ENCODE measurements around the gene AKR1C8.
"Not testable (repeated sequence)": the region's sequence is repeated elsewhere in the genome, so short reads cannot be mapped to it uniquely, and the experiment has no call there.

AKR1C8 gene

DNA sequence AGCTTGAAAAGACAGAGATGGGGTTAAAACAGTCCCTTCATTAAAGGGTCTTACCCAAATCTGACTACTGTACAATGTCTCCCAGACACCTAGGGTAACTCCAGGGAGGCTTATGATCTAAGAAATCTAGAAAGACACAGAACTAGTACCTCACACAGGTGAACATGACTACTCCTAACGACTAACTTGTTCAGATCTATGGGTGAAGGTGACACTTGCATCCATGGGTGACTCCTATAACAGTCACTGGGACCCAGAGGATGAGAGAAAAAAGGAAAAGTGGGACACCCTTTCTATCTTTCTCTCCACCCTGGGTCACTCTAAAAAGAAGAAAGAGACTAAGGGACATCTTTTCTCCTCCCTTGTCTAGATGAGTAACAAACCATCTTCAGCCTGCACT, 19.2 kb downstream of the AKR1C8 start:
- DNase-seq (ENCODE audit: low read depth), result no peak

DNA sequence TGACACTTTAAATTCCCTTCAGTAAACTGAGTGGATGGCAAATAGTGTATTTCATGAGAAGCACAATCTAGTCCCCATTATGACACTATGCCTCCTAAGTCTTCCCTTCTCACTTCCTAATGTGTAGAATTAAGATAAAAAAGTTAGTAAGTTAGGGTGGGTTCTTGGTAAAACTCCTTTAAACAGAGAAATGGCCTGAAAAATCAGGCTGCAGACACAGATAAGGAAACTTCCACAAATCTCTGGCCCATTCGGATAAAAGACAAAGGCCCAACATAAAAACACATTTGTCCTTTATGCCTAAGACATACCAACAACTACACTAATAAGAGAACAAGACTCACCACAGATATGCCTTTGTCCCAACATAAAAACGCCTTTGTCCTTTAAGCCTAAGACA, 21.5 kb downstream of the AKR1C8 start:
- no peak for DNase-seq (ENCODE audit: low read depth)

DNA sequence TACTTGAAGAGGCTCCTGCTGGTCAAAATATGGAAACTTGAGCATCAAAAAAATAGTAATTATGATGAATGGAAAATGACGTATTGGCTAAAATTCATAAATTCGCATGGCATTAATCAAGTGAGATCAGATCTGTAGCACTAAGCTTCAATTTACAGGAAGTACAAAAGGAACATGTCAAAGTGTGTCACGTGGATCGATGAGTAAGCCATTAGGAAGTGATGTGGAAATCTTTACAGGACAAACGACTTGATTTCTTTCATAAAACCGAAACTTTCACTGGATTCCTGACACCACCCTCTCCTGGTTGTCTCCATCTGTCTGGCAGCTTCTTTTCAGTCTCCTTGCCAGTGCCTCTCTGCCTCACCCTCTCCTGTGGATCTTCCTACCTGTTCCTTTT, 25.8 kb downstream of the AKR1C8 start:
- DNase-seq (ENCODE audit: low read depth), result no peak

DNA sequence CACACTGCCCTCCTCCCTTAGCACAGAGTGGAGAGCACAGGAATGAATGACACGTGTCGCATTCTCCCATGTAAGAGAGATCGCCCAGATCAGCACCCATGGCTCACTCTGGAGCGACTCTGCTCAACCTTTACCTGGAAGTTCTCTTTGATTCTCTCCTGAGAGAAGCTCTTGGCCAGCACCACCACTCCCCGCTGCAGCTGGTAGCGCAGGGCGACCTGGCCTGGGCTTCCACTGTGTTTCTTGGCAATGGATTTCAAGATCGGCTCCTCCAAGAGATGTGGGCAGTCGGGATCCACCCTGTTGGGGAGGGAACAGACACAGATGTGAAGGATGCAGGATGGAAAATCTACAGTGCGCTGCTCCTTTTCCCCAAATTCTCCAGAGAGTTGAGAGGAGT, 27.4 kb downstream of the AKR1C8 start:
- no peak for DNase-seq (ENCODE audit: low read depth)

DNA sequence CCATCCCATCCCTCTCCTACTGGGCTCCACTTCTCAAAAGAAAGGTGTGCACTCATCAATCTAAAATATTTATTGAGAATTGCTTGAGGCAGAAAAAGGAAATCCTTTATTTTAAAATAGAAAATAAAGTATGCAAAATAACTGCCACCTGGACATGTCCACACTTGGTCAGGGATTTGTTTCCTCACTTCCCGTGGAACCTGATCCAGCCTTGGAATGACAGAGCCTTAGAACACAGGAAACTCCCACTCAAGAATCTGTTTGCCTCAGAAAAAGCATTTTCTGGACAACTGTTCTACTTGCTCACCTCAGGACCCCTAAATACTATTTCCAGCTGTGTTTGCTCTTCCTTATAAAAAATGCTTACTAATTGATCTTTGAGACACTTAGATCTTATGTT, 29.0 kb downstream of the AKR1C8 start:
- DNase-seq (ENCODE audit: low read depth), result no peak

DNA sequence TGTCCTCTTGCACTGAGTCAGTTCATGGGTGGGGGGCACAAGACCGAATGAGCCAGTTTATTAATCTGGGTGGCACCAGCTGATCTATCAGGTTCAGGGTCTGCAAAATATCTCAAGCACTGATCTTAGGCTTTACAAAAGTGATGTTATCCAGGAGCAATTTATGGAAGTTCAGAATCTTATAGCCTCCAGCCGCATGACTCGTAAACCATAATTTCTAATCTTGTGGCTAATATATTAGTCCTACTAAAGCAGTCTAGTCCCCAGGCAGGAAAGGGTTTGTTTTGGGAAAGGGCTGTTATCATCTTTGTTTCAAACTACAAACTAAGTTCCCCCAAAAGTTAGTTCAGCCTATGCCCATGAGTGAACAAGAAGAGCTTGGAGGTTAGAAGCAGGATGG, 33.9 kb downstream of the AKR1C8 start:
- no peak for DNase-seq (ENCODE audit: low read depth)

DNA sequence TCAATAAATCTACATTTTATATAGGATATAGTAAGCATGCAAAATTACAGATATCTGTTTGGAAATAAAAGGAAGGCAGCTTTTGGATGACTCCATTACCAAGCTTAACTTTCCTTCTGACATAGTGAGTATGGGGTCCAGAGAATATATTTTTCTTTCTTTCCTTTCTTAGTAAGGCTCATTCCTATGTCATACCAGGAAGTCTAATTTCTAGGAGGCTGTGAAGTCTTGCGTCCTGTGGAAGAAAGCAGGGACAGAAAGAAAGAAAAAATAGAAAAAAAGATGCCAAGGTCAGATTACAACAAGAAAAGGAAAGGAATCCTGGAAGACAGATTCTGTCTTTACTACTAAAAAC, 36.3 kb downstream of the AKR1C8 start:
- no peak for DNase-seq (ENCODE audit: low read depth)

DNA sequence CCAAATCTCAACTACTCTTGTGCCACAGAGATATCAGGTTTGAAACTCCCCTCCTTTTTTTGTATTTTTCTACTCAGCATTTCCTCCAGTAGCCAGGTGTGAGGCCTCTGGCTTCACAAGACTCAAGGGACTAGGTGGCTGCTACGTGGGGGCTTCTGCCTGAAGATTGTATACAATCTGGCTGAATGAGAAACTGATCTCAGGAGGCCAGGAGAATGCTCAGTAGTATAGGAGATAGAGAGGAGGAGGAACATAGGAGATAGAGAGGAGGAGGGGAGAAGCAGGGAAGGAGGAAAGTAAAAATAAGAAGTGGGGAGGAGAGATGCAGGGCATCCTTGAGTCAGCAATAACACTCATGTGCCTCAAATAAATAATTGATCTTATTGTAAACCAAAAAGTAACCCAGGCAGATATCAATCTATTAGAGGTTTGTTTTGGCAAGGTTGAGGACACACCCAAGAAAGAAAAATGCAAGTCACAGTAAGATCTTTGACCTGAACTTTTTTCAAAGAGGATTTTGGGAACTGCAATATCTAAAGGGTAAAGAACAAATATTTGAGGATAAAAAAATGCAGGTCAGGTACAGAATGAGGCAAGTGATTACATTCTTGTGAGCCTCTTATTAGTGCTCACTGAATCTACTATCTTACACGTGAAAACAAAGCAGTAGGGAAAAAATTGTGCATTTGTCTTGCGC, 36.8 kb downstream of the AKR1C8 start:
- no peak for DNase-seq (ENCODE audit: low read depth)

DNA sequence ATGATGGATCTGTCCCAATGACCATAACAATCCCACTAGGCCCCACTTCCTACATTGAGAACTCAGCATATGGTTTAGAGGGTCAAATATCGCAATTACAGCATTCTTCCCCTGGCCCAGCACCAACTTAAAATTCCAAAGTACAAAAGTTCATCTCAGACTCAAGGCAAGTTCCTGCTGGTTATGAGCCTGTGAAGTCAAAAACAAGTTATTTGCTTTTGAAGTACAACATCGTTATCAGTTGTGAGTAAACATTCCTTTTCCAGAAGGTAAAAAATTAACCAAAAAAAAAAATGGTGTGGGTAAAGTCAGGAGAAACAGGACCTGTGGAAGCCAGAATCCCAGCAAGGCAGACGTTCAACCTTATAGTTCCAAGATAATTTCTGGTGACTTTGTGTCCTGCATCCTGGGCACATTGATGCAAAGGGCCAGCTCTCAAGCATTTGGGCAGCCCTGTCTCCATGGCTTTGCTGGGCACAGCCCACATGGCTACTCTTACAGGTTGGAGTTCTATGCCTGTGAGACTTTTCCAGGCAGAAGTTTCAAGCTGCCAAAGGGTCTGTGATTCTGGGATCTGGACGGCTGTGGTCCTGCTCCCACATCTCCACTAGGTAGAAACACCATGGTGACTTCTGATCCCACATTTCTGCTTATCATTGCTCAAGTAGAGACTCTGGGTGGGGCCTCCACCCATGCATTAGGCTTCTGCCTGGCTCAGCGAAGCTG, 37.5 kb downstream of the AKR1C8 start:
- DNase-seq (ENCODE audit: low read depth), result no peak

DNA sequence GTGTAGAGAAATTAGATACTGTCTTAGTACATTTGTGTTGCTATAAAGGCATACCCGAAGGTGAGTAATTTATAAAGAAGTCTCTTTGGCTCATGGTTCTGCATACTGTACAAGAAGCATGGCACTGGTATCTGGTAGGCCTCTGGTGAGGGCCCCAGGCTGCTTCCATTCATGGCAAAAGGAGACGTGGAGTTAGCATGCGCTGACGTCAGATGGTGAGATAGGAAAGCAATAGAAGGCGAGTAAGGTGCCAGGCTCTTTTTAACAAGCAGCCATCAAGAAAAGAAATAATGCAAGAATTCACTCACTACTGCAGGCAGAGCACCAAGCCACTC, 38.1 kb downstream of the AKR1C8 start:
- DNase-seq (ENCODE audit: low read depth), result no peak

DNA sequence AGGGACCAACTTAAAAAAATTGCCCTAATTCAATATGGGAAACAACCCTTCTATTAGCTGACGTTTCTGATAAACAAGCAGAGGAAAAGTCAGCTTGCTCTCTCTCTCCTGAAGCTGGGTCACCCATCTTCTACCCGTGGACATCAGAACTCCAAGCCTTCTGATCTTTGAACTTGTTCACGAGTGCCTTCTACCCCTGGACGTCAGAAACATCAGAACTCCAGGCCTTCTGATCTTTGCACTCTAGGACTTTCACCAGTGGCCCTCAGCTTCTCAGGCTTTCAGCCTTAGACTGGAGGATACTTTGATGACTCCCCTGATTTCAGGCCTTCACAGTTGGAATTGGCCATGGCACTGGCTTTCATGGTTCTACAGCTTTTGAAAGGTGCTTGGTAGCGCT, 41.8 kb downstream of the AKR1C8 start:
- DNase-seq (ENCODE audit: low read depth), result no peak

DNA sequence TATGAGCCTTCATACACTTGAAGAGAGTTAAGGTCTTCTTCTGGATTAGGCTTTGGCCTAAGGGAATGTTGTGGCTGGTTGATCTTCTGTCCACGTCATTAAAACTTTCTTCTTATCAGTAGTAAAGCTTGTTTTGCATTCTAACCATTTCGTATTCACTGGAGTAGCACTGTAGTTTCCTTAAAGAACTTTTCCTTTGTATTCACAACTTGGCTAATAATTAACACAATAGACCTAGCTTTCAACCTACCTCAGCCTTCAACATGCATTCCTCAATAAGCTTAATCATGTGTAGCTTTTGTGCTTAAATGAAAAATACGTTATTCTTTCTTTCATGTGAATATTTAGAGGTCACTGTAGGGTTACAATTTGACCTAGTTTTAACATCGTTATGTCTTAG, 42.8 kb downstream of the AKR1C8 start:
- no peak for DNase-seq (ENCODE audit: low read depth)

DNA sequence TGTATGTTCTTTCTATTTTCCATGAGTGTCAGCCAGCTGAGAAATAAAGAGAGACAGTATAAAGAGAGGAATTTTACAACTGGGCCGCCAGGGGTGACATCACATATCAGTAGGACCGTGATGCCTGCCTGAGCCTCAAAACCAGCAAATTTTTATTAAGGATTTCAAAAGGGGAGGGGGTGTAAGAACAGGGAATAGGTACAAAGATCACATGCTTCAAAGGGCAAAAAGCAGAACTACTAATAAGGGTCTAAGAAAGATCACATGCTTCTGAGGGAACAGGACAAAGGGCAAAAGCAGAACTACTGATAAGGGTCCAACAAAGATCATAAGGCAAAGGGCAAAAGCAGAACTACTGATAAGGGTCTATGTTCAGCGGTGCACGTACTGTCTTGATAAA, 47.3 kb downstream of the AKR1C8 start:
- DNase-seq (ENCODE audit: low read depth), result not testable (repeated sequence)

DNA sequence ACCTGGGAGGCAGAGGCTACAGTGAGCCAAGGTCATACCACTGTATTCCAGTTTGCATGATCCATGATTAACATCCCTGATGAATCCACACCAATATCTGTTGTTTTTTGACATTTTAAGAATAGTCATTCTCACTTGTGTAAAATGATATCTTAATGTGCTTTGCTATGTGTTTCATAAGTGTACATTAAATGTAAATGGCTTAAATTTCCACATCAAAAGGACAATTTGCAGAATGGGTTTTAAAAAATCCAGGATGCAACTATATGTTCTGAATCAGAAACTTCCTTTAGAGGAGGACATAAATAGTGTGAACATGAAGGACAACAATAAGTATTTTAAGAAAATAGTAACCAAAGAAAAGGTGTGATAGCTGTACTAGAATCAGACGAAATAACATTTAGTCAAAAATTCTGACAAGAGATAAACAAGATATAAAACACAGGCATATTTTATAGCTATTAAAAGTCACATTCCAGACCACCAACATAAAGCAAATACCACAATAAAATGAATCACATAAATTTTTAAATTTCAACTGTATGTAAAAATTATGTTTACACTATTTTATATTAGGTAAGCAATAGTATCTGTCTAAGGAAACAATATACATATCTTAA, 48.4 kb downstream of the AKR1C8 start:
- no peak for DNase-seq (ENCODE audit: low read depth)

DNA sequence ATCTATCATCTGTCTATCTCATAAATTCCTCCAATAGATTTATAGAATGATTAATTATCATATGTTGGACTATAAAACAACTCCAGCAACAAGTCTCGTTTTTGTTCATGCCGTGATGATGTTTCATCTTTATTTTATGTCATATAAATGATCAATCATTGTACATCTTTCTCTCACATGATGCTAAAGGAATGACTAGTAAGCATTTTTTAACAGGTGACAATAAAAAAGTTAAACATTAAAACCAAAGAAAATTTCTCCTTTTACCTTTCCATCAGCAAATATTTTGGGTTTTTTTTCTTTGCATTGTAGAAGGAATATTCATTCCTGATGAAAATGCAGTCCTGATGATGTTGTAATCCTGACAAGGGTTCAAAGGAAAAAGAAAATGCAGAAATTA, 49.4 kb downstream of the AKR1C8 start:
- DNase-seq (ENCODE audit: low read depth), result no peak

DNA sequence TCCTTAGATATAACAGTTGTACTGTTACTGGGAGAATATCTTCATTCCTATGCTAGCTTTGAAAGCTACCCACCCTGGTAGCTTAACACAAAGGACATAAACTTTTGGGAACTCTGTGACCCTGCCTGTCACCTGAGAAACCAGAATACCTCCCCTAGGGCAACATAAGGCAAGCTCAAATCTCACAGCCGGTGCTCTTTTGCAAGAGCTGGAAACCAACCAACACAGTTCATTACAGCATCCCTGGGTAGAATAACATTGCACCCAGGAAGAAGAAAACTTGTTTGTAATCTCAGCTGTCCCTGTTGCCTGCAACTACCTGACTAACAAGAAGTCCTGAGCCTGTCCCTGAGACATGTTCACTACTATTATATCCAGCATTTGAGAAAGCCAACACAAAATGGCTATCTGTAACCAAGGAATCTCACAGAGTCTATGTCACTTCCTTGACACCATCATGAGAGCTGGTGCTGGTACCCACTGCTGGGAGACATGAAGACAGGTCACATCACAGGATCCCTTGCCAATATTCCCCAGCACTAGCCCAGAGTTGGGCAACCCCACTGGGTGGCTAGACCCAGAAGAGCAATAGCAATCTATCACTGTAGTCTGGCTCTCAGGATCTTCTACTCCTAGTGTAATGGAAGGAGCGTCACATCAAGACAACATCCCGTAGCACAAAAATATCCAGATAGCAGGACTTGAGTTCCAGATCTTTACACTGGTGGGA, 59.5 kb downstream of the AKR1C8 start:
- DNase-seq (ENCODE audit: low read depth), result no peak

DNA sequence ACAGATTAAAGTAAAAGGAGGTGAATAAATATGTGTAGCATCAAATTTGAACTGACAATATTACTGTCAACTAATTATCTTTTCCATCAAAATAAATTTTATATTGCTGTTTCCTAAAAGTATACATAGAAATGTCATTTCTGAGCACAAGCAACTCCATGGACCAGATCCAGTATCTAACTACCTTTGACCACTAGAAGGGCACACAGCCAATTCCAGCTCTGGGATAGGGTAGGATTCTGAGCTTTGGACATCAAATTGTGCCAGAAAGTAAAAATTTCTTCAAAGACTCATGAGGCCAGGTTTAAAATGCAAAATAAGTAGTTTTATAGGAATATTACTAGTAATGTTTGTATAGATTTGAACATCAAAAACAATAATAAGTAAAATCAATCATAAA, 61.1 kb downstream of the AKR1C8 start:
- DNase-seq (ENCODE audit: low read depth), result no peak

DNA sequence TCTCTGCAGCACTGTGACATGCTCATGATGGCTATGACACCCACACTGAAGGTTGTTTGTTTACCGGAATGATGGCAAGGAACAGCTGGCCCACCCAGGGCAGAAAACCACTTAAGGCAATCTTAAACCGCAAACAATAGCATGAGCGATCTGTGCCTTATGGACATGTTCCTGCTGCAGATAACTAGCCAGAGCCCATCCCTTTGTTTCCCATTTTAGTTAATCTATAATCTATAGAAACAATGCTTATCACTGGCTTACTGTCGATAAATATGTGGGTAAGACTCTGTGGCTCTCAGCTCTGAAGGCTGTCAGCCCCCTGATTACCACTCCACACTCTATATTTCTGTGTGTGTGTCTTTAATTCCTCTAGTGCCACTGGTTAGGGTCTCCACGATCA, 65.0 kb downstream of the AKR1C8 start:
- DNase-seq (ENCODE audit: low read depth), result not testable (repeated sequence)

DNA sequence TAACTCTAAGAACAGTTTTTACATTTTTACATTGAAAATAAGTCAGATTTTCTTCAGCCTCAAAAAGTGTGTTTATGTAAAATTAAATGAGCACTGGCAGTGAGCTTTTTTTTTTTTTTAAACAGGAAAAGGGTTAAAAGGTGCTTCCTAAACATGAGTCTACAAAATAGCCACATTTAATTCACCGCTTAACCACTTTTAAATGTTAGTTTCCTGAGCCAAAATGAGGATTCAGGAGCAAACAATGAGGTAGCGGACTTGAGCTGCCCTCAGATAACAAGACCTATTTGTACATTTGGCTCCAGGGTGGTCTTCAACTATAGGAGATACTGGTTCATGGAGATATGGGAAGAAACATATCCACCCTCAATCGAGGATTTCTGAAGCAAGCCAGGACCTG, 67.9 kb downstream of the AKR1C8 start:
- no peak for DNase-seq (ENCODE audit: low read depth)

DNA sequence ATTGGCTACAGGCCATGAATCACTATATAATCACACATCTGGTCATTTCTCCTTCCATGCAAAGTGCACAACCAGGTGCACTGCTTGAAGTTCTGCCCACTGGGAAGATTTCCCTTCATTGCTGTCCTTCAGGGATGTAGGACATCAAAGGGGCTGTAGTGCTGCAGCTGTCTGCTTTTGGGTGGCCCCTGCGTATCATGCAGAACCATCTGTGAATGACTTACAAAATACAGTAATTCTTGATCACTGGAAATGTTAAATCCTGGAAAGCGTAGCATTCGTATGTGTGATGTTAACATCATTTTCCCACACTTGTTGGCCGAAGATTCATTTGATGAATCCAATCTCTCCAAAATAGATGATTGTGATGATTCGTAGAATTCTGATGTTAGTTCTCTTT, 68.3 kb downstream of the AKR1C8 start:
- no peak for DNase-seq (ENCODE audit: low read depth)

DNA sequence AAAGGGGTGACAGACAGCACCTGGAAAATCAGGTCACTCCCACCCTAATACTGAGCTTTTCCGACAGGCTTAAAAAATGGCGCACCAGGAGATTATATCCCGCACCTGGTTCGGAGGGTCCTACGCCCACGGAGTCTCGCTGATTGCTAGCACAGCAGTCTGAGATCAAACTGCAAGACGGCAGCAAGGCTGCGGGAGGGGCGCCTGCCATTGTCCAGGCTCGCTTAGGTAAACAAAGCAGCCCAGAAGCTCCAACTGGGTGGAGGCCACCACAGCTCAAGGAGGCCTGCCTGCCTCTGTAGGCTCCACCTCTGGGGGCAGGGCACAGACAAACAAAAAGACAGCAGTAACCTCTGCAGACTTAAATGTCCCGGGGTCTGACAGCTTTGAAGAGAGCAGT, 75.1 kb downstream of the AKR1C8 start:
- DNase-seq (ENCODE audit: low read depth), result not testable (repeated sequence)

DNA sequence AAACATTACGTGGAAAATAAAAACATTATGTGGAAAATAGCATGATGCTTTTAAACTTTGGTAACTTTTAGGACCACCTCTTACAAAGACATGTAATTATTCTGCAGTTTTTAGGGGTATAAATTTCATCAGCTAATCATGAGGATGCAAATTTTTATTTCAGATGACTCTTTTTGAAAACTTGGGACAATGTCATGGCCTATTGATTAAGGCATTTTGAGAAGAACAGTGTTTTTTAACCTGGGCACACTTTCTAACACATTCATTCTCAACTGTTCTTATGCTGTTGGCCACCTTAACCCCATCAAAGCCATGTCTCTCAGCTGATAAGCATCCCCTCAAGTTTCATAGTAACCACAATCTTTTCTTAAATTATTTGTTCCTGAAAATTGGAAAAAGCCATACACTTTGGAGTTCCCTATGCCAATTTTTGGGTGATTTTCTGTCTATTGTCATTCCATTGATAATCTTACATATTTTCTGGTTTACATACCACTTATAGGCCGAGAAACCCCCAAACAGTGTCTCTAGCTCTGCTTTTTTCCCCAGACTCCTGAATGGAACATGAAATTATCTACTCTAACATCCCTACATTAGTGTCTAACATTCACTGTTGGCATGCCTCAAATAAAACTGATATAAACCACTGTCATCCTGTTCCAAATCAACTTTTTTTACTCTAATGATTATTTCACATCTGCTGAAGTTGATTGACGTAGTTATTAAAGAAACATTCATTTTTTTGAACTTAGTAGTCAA, 76.1 kb downstream of the AKR1C8 start:
- no peak for DNase-seq (ENCODE audit: low read depth)

Measured in activated T-cell treated with anti-CD3 and anti-CD28 coated beads for 24 hours (primary cell).